T-helper 22 cell (primary cell): ENCODE measurements around the gene MTCH2.

ENCODE experiments used
- DNase-seq: peaks from one replicate; pipeline ENCODE4 v3.0.0-alpha.2; 2020; ENCODE audit warnings: low read depth

The MTCH2 gene

DNA sequence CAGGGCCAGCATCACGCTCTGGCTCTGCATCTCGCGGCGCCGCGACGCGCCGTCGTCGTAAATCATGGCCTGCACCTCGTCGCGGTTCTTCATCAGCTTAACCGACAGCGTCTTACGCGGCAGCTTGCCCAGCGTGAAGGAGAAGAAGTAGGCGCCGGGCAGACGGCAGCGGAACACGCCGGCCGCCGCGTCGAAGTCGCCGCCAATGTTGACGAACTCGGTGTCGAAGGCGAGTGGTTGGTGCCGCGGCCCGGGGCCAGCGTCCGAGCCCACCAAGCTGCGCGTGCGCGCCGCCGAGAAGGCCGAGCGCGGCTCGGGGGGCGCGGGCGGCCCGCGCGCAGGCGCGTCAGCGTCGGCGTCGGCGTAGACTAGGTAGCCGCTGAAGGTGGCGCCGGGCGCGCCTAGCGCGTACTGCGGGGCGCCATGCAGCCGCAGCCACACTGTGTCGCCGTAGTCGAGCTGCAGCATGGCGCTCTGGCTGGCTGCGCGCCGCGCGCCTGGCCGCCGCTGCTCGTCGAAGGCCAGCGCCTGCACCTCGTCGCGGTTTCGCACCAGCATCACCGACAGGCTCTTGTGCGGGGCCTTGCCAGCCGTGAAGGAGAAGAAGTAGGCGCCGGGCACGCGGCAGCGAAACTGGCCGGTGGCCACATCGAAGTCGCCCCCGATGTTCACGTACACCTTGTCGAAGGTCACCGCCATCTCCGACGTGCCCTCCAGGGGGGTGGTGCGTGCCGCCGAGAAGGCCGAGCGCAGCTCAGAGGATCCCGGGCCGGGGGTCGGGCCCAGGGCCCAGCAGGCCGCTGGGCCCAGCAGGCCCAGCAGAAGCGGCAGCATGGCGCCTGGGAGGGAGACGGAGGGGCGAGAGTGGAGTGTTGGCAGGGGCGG is 52.1 kb downstream of the MTCH2 start:
- DNase-seq = no peak

DNA sequence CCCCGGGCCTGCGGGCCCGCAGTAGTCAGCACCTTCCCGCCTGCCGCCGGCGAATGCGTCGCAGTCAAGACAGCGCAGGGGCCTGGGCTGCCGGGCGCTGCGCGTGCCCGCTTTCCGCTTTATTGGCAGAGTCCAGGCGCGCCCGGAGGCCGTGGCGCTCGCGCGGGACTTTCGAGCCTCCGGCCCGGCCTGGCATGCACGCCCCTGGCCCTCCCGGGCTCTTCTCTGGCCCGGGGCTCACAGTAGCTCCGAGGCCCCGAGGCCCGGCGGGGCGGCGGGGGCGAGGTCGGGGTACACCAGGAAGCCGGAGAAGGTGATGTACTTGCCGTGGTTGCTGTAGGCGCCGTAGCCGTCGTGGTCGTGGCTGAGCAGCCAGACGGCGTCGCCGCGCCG is 52.8 kb downstream of the MTCH2 start:
- no peak for DNase-seq

DNA sequence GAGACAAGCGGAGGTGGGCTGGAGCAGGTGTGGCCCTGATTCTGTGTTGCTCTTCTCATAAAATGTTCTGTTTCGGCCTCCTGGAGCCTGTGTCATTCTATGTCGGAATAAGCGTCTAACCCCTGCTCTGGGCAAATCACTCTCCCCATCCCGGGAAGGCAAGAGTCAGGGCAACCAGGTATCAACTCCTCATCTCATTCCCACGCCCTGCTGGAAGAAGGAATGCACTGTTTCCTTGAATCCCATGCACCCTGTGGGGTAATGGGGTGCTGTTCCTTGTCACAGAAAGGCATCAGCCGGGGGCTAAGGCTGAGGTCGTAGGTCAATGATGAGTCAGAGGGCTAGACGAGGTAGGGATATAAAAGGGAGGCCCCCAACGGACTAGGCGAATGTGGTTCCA is 53.2 kb downstream of the MTCH2 start:
- no peak for DNase-seq

DNA sequence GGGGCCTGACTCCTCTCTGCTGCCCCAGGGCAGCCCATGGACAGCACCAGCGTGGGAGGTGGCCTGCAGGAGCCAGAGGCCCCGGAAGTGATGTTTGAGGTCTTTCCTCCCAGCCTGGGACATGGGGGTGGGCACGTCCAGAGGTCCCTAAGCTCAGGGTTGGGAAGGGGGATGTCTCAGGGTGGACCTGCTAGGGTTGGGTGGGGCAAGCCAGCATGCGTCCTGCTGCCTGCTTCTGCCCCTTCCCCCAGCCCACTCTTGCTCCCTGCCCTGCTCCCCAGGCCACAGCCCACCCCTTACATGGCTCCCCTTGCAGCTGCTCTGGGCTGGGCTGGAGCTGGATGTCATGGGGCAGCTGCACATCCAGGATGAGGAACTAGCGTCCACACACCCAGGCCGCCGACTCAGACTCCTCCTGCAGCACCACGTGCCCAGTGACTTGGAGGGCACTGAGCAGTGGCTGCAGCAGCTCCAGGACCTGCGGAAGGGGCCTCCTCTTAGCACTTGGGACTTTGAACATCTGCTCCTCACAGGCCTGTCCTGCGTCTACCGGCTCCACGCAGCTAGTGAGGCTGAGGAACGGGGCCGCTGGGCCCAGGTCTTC is 54.5 kb downstream of the MTCH2 start:
- DNase-seq = no peak

DNA sequence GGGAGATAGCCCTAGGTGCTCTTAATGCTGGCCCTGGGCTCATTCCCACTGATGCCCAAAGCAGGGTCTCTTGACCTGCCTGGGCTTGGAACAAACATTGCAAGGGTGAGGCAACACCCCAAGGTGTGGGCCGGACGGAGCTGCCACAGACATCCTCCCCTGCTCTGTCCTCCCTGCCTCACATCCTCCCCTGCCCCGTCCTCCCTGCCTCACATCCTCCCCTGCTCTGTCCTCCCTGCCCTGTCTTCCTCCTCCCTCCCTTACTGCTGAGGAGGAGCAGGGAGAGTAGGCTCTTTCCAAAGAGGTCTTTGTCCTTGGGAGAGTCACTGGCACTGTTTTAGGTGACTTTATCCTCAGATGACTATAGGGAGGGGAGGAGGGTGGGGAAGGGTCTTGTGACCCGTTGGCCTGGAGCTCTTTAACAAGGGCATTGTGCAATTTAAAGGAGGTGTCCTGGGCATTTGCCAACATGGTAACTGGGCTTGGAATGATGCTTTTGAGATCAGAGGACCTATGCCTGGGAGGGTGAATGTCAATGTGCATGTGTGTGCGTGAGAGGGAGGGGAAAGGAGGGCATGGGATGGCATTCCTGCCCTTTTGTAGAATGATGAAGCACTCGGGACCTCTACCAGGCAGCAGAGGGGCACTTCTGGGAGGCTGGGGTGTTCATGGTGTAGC is 55.2 kb downstream of the MTCH2 start:
- no peak for DNase-seq

DNA sequence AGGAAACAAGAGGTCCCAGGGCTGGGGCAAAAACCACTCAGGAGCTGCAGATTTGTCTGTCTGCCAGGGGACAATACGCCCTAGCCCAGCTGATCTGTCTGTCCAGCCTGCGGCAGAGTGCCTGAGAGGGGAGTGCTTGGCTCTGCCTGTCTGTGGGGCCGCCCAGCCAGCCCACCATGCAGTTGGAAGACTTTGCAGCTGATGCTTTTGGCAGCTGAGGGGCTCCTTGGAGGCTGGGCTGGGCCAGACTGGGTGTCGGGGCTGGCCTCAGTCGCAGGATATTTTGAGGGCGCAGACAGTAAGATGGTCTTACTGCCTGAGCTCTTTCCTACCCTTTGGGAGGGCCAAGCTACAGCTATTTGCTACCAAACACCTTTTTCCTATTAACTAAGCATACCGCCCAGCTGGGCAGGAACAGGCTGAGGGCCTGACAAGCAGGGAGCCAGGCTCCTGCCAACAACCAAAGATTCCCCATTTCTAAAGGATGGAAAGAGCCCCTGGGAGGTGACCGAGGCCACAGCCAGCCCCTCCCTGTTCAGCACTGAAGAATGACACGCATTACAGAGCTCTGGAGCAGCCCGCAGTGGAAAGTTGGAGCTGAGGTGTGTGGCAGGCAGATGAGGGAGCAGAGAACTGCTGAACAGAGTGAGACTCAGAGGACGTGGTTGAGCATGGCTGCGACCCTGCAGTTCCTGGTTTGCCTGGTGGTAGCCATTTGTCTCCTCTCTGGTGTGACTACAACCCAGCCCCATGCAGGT is 56.1 kb downstream of the MTCH2 start, which contains the start of gene FAM180B:
Gene FAM180B (plus strand): TSS at position 581 of the 758 bp plus-strand sequence. CDS start 91 bp downstream, at position 672.
- DNase-seq = no peak

DNA sequence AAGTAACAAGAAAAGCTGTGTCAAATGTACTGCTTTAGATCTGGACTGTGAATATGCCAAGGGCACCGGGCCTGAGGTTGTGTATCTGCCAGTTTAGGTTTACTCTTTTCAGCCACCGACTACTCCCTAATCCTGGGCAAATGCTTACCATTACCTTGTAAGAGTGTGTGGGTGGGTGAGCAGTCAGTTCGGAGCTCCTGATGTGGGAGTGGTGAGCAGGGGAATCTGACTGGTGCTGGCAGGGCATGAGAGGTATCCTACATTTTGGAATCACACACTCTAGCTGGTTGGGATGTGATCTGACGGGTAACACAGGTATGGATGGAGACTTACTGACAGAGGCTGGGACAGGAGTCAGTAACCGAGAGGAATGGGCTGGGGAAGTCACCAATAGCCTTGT is 58.5 kb downstream of the MTCH2 start:
- DNase-seq = no peak

DNA sequence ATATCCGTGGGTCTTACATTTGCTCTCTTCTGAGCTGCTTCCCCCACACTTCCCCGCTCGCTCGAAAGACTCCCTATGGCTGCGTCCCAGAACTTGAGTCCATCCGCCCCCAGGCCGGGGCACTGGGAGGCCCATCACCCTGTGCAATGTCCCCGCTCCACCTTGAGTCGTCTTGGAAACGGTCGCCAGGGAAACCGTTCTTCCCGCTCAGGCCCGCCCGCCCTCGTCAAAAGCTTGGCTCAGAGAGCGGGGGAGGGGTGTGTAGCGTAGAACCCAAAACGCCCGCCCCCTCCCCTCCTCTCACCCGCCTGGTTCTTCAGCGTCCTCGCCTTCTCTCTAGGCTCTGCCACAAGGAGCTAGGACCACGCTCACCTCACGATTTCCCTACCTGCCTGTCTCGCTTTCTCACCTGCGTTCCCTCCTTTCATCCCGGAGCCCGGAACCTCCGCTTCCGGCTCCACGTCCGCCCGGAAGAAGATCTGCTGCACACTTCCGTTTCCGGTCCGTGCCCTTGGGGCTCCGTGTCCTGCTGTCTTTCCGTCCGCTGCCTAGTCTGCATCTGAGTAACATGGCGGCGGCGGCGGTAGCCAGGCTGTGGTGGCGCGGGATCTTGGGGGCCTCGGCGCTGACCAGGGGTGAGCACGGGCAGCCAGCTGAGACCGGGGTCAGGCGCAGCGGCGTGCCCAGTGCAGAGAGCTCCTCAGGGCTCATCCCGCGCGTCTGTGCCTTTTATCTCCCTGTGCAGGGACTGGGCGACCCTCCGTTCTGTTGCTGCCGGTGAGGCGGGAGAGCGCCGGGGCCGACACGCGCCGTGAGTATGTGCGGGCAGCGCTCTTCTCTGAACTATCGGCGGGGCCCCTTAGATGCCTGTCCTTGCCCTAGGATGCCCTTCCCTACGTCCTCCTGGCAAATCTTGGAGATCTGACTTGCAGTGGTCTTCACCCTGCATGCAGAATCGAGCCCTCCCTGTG is 63.5 kb downstream of the MTCH2 start, which contains the start of the genes KBTBD4 and NDUFS3:
Gene KBTBD4 (minus strand): TSS at position 447 of the 971 bp plus-strand sequence. CDS start 19 bp downstream, at position 428.
Gene NDUFS3 (plus strand): TSS at position 551 of the 971 bp plus-strand sequence. CDS start 18 bp downstream, at position 569.
- peak; percentile 81 for DNase-seq

DNA sequence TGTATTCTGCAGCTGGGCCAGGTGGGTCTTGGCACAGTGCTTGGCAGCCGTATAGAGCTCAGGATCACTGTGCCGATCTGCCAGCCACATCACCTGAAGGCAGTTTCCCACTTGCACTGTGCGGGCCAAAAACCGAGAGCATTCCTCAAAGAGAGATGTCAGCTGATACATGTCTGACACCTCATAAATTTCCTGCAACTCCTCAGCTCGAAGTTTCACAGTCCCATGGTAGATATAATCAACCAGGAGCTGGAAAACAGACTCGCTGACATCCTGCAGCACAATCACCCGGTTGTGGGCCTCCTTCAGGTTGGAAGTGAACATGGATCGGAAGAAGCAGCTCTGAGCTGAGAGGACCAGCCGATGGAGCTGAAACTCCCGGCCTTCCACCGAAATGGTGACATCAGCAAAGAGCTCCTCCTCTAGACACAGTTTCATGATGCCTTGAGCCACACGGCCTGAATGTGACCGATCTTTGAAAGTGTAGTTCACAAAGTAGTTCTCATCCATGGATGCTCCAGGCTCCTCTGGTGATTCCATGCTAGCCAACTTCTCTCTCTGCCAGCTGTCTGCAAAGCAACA is 64.8 kb downstream of the MTCH2 start:
- no peak for DNase-seq

DNA sequence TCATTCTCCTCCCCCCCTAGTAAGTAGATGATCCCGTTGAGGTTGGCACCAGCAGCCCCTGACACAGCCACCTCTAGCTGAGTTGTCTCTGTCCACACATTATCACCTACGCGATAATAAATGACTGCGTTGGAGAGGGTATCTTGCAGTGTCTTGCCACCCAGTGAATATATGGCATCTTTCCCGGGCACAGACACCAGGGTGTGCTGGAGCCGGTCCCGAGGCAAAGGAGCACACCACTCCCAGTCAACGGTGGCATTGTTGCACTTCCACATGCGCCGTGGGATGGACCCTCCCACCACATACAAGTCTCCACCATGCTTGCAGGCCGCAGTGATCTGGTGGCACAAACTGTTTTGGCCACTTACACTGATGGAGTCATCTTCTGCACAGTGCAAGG is 69.0 kb downstream of the MTCH2 start:
- no peak for DNase-seq

DNA sequence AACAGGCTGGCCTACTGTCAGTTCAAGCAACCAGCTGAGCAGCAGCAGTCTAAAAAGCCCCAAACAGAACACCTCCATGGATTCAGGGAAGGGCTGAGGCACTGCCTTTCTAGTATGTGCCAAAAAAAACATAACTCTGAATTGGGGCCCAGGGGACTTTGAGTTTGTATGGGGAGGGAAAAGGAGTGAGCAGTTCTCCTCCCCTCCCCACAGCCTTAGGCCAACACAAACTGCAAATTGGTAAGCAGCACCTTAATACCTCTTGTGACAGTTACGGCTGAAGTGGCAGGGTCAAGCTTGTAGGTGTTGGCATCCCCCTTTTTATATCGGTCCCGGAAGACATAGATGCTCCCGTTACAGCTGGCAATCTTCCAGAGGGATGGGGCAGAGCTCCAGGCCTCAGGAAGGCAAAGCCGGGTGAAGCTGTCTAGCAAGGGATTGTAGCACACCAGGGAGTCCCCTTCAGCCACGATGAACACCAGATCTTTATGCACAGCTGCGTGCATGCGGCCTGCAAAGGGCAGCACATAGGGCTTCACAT is 69.6 kb downstream of the MTCH2 start:
- DNase-seq = no peak

DNA sequence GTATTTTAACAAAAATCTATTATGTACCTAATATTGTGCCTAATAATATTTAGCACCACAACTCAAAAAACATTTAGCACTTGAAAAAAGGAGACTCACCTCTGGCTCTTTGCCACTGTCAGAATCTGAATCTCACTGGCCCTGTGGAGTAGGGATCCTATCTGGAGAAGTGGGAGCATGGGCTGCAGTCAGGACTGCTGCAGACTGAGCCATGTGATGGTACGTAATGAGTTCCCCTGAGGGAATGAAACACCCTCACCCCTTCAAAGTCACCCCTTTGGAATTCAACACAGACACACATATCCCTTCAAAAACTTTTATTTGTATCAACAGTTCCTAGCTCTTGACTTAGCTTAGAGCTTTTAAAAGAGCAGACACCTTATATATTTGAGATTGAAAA is 70.5 kb downstream of the MTCH2 start:
- no peak for DNase-seq

DNA sequence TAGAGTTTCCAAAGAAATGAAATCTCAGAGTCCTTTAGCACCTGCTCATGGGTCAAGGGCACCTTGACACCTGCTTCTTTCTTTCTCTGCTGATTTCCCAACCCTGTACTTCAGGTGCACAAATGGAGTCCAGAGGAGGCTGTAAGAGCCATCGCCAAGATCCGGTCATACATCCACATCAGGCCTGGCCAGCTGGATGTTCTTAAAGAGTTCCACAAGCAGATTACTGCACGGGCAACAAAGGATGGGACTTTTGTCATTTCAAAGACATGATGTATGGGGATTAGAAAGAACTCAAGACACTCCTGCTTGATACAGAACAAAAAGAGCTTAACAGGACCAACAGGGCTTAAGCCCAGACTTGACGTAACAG is 71.0 kb downstream of the MTCH2 start:
- no peak for DNase-seq

DNA sequence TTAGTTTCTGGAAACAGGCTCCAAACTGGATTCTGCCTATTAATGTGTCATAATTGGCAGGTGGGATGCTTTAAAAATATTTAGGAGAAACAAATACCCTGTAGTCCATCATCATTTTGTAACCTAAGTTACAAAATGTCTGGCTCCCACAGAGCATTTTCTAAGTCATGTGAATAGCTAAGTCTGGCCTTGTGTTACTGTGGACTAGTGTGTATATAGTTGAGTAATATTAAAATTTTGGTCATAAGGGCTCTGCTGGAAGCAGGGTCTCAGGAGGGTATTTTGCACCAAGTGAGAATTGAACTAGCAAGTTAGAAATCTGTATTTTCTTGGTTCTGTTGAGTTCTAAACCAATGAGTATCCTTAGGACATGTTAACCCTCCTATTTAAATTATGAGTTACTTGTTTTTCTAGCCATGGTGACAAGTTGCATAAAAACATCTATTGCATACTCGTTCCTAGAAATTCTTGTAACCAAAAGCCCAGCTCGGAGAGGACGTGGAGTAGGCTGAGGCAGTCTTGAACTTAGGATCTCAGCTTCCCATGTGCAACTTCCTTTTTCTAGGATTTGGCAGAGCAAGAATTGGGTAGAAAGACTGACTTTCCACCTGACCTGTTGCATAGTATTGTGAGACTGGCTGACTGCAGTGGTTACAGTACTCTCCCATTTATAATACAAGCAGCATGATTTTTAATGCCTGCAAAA is 71.6 kb downstream of the MTCH2 start:
- no peak for DNase-seq

DNA sequence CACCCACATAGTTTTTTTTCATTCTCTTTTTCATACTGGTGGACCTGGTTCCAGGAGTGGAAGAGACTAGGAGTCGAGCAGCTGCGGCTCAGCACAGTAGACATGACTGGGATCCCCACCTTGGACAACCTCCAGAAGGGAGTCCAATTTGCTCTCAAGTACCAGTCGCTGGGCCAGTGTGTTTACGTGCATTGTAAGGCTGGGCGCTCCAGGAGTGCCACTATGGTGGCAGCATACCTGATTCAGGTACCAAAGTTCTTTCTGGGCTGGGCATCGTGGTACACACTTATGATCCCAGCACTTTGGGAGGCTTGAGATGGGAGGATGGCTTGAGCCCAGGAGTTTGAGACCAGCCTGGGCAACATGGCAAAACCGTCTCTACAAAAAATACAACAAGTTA is 72.7 kb downstream of the MTCH2 start:
- DNase-seq = no peak
